ENCODE data around the gene P2RY14. TPM values are rescaled to one million over a fixed set of nuclear protein-coding genes. Genes with fewer than 3 reads are reported as not detected.
"Not testable (repeated sequence)": the region's sequence is repeated elsewhere in the genome, so short reads cannot be mapped to it uniquely, and the experiment has no call there.

The P2RY14 gene
- total and polyA plus RNA-seq, 10 of the 15 experiments (the other 5 are each of a cell fraction or from before 2014, with no cell fraction given), result 0.06 to 0.37 (median 0.28) TPM; not detected in 7

DNA sequence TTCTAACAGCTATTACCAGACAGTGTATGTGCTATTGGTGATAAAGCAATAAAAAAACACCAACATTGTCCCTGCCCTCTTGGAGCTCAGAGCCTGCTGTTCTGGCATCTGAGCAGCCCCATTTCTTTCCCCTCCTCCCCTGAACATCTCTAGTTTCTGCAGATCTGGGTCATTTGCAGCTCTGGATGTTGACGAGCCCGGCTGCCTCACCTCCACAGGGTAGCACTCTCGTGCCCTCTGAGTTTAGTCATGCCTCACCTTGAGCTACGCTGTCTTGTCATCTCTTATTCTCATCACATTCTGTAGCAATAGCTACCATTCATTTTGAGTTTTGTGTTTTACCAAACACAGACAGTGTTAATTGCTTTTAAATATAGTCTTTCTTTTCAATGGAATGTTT is 45.4 kb downstream of the P2RY14 start (continued):
- TF ChIP-seq, protein P1, sequence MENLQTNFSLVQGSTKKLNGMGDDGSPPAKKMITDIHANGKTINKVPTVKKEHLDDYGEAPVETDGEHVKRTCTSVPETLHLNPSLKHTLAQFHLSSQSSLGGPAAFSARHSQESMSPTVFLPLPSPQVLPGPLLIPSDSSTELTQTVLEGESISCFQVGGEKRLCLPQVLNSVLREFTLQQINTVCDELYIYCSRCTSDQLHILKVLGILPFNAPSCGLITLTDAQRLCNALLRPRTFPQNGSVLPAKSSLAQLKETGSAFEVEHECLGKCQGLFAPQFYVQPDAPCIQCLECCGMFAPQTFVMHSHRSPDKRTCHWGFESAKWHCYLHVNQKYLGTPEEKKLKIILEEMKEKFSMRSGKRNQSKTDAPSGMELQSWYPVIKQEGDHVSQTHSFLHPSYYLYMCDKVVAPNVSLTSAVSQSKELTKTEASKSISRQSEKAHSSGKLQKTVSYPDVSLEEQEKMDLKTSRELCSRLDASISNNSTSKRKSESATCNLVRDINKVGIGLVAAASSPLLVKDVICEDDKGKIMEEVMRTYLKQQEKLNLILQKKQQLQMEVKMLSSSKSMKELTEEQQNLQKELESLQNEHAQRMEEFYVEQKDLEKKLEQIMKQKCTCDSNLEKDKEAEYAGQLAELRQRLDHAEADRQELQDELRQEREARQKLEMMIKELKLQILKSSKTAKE (IDR thresholded peaks at IDR 0.05; ENCODE audit: low read depth, poor library complexity, severe bottlenecking), result no peak
- TF ChIP-seq POLR2AphosphoS2 (IDR thresholded peaks at IDR 0.05; ENCODE audit: low read depth, low read length), result no peak

DNA sequence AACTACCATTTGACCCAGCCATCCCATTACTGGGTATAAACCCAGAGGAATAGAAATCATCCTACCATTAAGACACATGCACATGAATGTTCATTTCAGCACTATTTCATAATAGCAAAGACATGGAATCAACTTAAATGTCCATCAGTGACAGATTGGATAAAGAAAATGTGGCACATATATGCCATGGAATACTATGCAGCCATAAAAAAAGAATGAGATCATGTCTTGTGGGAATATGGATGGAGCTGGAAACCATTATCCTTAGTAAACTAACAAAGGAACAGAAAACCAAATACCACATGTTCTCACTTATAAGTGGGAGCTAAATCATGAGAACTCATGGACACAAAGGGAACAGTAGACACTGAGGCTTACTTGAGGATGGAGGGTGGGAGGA is 45.9 kb downstream of the P2RY14 start:
- in situ Hi-C loops (cut with MboI); H2AFZ ChIP-seq (ENCODE audit: control insufficient read depth, low read depth, low read length); FAIRE-seq: not testable (repeated sequence)

More for the DNA sequence above, 45.9 kb downstream of the P2RY14 start:
- H3K9ac ChIP-seq (ENCODE audit: control insufficient read depth, insufficient read depth, low read length); H3K79me2 ChIP-seq (ENCODE audit: control insufficient read depth, insufficient read depth, low read length); H3K4me1 ChIP-seq (ENCODE audit: control insufficient read depth, insufficient read depth, low read length); H3K27me3 ChIP-seq (replicated peaks in 1 of 2; ENCODE audit: control insufficient read depth in 2 of 2, insufficient read depth in 2 of 2, low read length in 1 of 2); H3K27ac ChIP-seq (ENCODE audit: control insufficient read depth, insufficient read depth); H3K4me2 ChIP-seq (ENCODE audit: control insufficient read depth, insufficient read depth); H4K20me1 ChIP-seq (ENCODE audit: control insufficient read depth, insufficient read depth); H3K36me3 ChIP-seq (ENCODE audit: control insufficient read depth in 2 of 2, insufficient read depth in 2 of 2, low read length in 1 of 2); intact Hi-C loops (cut with micrococcal nuclease; ENCODE audit: unreplicated experiment); H3K4me3 ChIP-seq; H3K9me3 ChIP-seq (replicated peaks; ENCODE audit: control insufficient read depth, insufficient read depth, low read length); ATAC-seq; DNase-seq (ENCODE audit: low read depth, low spot score); POLR2A ChIA-PET; BruUV-seq (replicated peaks): not testable (repeated sequence)
- RAD21 ChIA-PET (ENCODE audit: unreplicated experiment), result interaction anchor here (1.6 kb wide), 1 partner anchor 46 kb away, joined by 6 read pairs; the partner anchor contains the start of gene P2RY14
- CTCF ChIA-PET, result interaction anchor here (0.9 to 1.0 kb wide), 2 partner anchors 58 to 61 kb away, joined by 3 read pairs; no protein-coding TSS in a partner anchor
- SMC1A ChIA-PET (ENCODE audit: uncharacterized antibody, unreplicated experiment), result interaction anchor here (0.7 to 1.2 kb wide), 6 partner anchors 36 to 604 kb away, joined by 3 to 4 read pairs (median 4); partner anchors contain the start of gene P2RY14

All from GM12878 (cell line).